ENCODE data around the gene TTLL11. TPM values are rescaled to one million over a fixed set of nuclear protein-coding genes. Genes with fewer than 3 reads are reported as not detected.

TTLL11 gene
- total and polyA plus RNA-seq, 2 experiments from 2014 or later = 4.7 to 6.7 TPM

DNA sequence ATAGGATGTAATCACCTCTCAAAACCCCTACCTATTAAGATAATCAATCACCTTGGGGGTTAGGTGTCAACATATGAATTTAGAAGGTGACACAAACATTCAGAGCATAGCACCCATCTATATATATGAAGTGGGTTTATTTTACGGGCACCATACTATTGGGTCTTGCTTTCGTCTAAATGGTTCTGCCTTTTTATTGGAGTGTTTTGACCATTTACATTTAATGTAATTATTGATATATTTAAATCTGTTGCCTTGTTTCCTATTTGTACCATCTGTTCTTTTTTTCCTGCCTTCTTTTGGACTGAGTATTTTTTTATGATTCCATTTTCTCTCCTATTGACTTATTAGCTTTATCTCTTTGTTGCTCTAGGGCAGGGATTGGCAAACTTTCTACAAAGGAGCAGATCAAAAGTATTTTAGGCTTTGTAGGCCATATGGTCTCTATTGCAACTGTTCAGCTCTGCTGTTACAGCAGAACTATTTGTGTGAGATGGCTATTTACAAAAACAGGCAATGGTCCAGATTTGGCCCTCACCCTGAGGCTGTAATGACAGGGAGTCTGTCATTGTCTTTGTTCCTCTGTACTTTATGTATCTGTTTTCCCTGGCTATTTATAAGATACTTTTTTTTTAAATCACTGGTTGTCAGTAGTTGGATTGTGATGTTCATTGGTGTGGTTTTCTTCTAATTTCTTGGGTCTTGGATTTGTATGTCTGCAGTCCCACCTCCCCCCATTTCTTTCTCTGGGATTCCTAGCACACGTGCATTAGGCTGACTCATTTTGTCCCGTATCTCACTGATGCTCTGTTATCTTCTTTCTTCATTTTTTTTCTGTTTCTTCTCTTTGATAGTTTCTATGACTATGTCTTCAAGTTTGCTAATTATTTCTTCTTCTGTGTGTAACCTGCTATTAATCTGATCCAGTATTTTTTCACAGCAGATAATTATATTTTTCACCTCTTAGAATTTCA, 314.6 kb downstream of the TTLL11 start:
- Histone ChIP-seq H3K4me3 (no peak overlapping the region), H3K36me3 (peaks cover 44% of the 10 kb centered on the region)

DNA sequence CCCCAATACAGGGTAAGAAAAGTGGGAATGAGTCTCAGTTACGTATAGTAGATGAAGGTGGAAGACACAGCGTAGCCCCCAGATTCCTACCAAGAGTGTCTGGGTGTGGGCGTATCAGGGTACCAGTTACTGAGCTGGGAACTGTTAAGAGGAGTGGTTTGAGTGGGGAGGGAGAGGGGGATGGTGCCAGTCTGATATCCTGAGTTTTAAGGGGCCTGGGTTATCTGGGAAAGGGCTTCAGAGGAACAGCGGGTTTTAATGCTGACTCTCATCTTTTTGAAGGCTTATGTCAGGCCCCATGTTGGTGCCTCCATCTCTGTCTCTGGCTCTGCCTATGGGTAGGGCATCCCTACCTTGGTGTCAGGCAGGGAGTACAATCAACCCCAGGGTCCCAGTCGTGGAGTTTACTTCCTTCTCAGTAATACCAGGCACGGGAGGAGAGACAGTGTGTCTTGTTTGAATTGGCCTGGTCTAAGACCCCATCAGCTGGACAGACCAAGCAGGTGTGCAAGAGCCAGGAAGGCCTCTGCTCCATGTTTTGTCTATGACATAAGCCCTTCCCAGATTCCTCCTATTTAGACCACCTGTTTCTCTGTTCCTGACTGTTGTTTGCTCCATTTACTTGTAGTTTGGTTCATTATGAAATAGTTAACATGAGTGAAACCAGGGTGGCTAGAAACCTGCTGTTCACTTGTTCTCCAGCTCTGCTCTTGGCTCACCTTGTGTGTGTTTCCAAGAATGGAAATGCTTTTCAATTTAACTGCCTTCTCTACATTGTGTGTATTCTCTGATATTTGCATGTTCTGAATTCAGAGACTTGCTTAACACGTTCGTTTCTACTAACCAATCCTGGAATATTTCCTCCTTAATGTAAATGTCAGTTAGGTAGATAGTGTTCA, 316.1 kb downstream of the TTLL11 start:
- no peak overlapping the region for H3K27ac ChIP-seq
- TF ChIP-seq, protein P1, sequence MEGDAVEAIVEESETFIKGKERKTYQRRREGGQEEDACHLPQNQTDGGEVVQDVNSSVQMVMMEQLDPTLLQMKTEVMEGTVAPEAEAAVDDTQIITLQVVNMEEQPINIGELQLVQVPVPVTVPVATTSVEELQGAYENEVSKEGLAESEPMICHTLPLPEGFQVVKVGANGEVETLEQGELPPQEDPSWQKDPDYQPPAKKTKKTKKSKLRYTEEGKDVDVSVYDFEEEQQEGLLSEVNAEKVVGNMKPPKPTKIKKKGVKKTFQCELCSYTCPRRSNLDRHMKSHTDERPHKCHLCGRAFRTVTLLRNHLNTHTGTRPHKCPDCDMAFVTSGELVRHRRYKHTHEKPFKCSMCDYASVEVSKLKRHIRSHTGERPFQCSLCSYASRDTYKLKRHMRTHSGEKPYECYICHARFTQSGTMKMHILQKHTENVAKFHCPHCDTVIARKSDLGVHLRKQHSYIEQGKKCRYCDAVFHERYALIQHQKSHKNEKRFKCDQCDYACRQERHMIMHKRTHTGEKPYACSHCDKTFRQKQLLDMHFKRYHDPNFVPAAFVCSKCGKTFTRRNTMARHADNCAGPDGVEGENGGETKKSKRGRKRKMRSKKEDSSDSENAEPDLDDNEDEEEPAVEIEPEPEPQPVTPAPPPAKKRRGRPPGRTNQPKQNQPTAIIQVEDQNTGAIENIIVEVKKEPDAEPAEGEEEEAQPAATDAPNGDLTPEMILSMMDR (IDR thresholded peaks at IDR 0.05; ENCODE audit: low read depth, low read length) = no peak
- H3K27me3 ChIP-seq = no peaks in the 10 kb centered on the region
- DNase-seq (ENCODE audit: low read depth in 1 of 2, low spot score in 1 of 2) = no peak
- peaks cover 49% of the 10 kb centered on the region for H3K36me3 ChIP-seq
- H3K4me3 ChIP-seq = no peak overlapping the region
- peaks cover 15% of the 10 kb centered on the region for H3K4me1 ChIP-seq (ENCODE audit: low read depth)
- H3K9me3 ChIP-seq (ENCODE audit: low read depth) = no peaks in the 10 kb centered on the region

More for the DNA sequence above, 314.6 kb downstream of the TTLL11 start:
- H3K4me1 ChIP-seq (ENCODE audit: low read depth) = peaks cover 19% of the 10 kb centered on the region
- H3K27ac ChIP-seq = peak overlapping the region; percentile 90
- TF ChIP-seq, protein P1 (IDR thresholded peaks at IDR 0.05; ENCODE audit: low read depth, low read length) = no peak
- H3K9me3 ChIP-seq (ENCODE audit: low read depth) = no peaks in the 10 kb centered on the region
- DNase-seq (ENCODE audit: low read depth in 1 of 2, low spot score in 1 of 2) = no peak
- no peaks in the 10 kb centered on the region for H3K27me3 ChIP-seq

DNA sequence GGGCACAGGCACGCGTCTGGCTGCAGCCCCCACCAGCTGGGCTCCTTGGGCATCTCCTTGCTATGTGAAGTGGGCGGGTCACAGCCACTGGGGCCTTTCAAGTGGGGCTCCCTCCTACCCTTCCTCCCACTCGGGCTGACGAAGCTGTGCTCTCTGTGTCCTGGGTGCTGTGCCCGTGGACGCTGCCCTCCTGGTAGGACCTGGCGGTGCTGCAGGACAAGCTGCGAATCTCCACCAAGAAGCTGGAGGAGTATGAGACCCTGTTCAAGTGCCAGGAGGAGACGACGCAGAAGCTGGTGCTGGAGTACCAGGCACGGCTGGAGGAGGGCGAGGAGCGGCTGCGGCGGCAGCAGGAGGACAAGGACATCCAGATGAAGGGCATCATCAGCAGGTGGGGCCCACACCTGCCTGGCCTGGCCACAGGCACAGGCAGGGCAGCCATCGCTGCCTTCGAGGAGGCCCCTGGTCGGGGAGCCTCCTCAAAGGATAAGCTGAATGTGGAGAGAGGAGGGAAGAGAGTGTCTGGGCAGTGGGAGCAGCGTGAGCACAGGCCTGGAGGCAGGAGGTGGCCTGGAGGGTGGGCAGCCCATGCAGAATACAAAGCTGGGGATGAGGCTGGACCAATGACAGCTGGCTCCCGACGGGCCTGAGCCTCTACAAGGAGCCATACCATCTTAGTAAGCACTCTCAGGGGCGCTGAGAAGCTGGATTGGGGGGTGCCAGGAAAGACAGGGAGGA, 316.9 kb downstream of the TTLL11 start:
- Histone ChIP-seq H3K27me3 (no peaks in the 10 kb centered on the region), H3K27ac (no peak overlapping the region), H3K4me1 (ENCODE audit: low read depth) (peaks cover 15% of the 10 kb centered on the region), H3K9me3 (ENCODE audit: low read depth) (no peaks in the 10 kb centered on the region), H3K36me3 (peaks cover 44% of the 10 kb centered on the region), H3K4me3 (no peak overlapping the region)
- TF ChIP-seq, protein P1 (IDR thresholded peaks at IDR 0.05; ENCODE audit: low read depth, low read length) = no peak
- DNase-seq (ENCODE audit: low read depth in 1 of 2, low spot score in 1 of 2) = no peak

DNA sequence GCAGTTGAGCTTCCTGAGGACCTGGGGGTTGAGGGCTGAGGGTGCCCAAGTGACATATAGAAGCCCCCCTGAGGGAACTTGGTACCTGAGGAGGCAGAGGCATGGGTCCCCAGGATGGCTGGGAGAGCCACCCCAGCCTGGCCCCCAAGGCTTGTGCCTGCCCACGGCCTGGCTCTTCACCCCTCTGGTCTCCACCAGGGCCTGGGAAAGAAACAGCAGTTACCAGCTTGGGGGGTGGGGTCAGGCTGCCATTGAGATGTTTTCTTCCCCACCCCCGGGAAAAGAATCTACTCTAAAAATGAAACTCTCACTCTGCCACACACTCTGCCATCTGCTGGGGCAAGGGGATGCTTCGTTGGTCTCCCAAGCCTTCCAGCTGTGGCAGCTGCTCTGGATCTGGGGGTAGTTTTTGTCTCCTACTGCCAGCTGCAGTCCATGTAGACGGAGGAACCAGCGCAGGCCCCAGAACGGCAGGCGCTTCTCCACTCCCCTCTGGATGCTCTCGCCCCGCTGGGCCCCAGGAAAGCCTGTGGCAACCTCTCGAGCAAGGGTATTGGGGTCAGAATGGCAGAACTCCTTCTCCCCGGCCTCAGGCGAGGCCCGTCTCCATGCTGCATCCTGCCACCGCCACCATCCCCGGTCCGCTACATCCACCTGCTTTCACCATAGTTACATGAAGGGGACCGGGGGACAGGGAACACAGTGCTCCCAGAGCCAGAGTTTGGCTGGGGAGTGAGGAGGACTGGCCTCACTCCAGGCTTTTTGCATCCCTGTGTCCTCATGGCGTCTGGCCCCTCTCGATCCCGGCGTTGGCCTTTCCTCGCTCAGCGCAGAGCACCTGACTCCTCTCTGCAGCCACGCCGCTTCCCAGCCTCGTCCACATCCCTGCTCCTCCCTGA, 318.1 kb downstream of the TTLL11 start:
- Histone ChIP-seq H3K9me3 (ENCODE audit: low read depth) (no peaks in the 10 kb centered on the region), H3K36me3 (peaks cover 52% of the 10 kb centered on the region), H3K4me3 (no peak overlapping the region), H3K27me3 (no peaks in the 10 kb centered on the region), H3K27ac (no peak overlapping the region), H3K4me1 (ENCODE audit: low read depth) (peaks cover 10% of the 10 kb centered on the region)
- TF ChIP-seq, protein P1 (IDR thresholded peaks at IDR 0.05; ENCODE audit: low read depth, low read length) = no peak
- DNase-seq (ENCODE audit: low read depth in 1 of 2, low spot score in 1 of 2) = no peak

Measured in cardiac muscle cell (in vitro differentiated cells and primary cell).